Measurements from ENCODE around the gene FBXL20. TPM values are rescaled to one million over a fixed set of nuclear protein-coding genes. Genes with fewer than 3 reads are reported as not detected.

FBXL20 gene
- polyA plus RNA-seq, 1 experiment: 5.7 TPM

- POLR2A ChIA-PET: interaction anchor here (0.6 to 0.7 kb wide), 2 partner anchors 150 to 160 kb away, joined by 3 to 7 read pairs; no protein-coding TSS in a partner anchor
- H3K4me3 ChIP-seq (ENCODE audit: low read depth, low read length): no peak overlapping the region
- CTCF ChIA-PET: interaction anchor here (0.5 to 2.2 kb wide), 15 partner anchors 12 to 350 kb away, joined by 3 to 8 read pairs (median 5); no protein-coding TSS in a partner anchor
- H3K27ac ChIP-seq (ENCODE audit: low read depth, low read length): no peak overlapping the region
- no peaks in the 10 kb centered on the region for H3K9me3 ChIP-seq (ENCODE audit: control insufficient read depth, insufficient read depth, low read length)
- no peaks in the 10 kb centered on the region for H3K27me3 ChIP-seq (ENCODE audit: control insufficient read depth, insufficient read depth, low read length)
- DNase-seq (ENCODE audit: low read depth, low spot score): peak; percentile 7
- TF ChIP-seq, protein P1, sequence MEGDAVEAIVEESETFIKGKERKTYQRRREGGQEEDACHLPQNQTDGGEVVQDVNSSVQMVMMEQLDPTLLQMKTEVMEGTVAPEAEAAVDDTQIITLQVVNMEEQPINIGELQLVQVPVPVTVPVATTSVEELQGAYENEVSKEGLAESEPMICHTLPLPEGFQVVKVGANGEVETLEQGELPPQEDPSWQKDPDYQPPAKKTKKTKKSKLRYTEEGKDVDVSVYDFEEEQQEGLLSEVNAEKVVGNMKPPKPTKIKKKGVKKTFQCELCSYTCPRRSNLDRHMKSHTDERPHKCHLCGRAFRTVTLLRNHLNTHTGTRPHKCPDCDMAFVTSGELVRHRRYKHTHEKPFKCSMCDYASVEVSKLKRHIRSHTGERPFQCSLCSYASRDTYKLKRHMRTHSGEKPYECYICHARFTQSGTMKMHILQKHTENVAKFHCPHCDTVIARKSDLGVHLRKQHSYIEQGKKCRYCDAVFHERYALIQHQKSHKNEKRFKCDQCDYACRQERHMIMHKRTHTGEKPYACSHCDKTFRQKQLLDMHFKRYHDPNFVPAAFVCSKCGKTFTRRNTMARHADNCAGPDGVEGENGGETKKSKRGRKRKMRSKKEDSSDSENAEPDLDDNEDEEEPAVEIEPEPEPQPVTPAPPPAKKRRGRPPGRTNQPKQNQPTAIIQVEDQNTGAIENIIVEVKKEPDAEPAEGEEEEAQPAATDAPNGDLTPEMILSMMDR (IDR thresholded peaks at IDR 0.05; ENCODE audit: low read depth, low read length): no peak
Measured at GRCh38 chr17:39271546-39271945, 129.9 kb downstream of the FBXL20 start.

DNA sequence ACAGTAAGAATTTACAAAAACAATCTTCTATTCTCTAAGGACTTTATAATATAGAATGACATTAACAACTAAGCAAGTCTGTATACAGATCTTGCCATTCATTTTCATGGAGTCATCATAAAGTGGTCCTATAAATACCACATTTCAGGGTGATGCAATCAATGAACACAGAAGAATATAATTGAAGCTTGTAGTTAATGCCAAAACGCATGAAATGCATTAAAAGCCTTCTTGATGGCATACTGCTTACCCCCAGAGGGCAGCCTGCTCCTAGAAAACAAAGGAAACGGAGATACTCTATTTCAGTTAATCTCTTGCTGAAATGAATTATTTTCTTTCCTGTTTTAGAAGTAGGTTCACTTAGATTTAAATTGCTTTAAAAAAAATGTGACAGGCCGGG, 130.5 kb downstream of the FBXL20 start:
- Histone ChIP-seq H3K4me3 (ENCODE audit: low read depth, low read length) (no peak overlapping the region), H3K27me3 (ENCODE audit: control insufficient read depth, insufficient read depth, low read length) (no peaks in the 10 kb centered on the region), H3K9me3 (ENCODE audit: control insufficient read depth, insufficient read depth, low read length) (no peaks in the 10 kb centered on the region), H3K27ac (ENCODE audit: low read depth, low read length) (no peak overlapping the region)
- ChIA-PET CTCF (interaction anchor here (0.6 to 2.2 kb wide), 29 partner anchors 8 to 351 kb away, joined by 3 to 11 read pairs (median 5); partner anchors contain the start of gene CDK12), POLR2A (interaction anchor here (0.6 kb wide), 1 partner anchor 160 kb away, joined by 3 read pairs; no protein-coding TSS in a partner anchor)
- peak; percentile 29 for DNase-seq (ENCODE audit: low read depth, low spot score)
- TF ChIP-seq, protein P1 (IDR thresholded peaks at IDR 0.05; ENCODE audit: low read depth, low read length): peak; percentile 72

GRCh38 chr17:39264119-39264518, 137.3 kb downstream of the FBXL20 start:
- no peak for DNase-seq (ENCODE audit: low read depth, low spot score)
- TF ChIP-seq, protein P1 (IDR thresholded peaks at IDR 0.05; ENCODE audit: low read depth, low read length): no peak
- ChIA-PET CTCF (interaction anchor here (1.0 to 1.1 kb wide), 3 partner anchors 20 to 360 kb away, joined by 3 read pairs; no protein-coding TSS in a partner anchor), POLR2A (no interaction called here)
- Histone ChIP-seq H3K9me3 (ENCODE audit: control insufficient read depth, insufficient read depth, low read length) (no peaks in the 10 kb centered on the region), H3K27ac (ENCODE audit: low read depth, low read length) (no peak overlapping the region), H3K4me3 (ENCODE audit: low read depth, low read length) (no peak overlapping the region), H3K27me3 (ENCODE audit: control insufficient read depth, insufficient read depth, low read length) (no peaks in the 10 kb centered on the region)

GRCh38 chr17:39261286-39261685, 140.1 kb downstream of the FBXL20 start:
- Histone ChIP-seq H3K9me3 (ENCODE audit: control insufficient read depth, insufficient read depth, low read length) (no peaks in the 10 kb centered on the region), H3K27me3 (ENCODE audit: control insufficient read depth, insufficient read depth, low read length) (no peaks in the 10 kb centered on the region), H3K4me3 (ENCODE audit: low read depth, low read length) (no peak overlapping the region), H3K27ac (ENCODE audit: low read depth, low read length) (no peak overlapping the region)
- POLR2A ChIA-PET: no interaction called here
- no peak for DNase-seq (ENCODE audit: low read depth, low spot score)
- TF ChIP-seq, protein P1 (IDR thresholded peaks at IDR 0.05; ENCODE audit: low read depth, low read length): 0 out of 2 replicates have a peak, but pooled peaks have one; percentile 17
- CTCF ChIA-PET: no interaction called here

DNA sequence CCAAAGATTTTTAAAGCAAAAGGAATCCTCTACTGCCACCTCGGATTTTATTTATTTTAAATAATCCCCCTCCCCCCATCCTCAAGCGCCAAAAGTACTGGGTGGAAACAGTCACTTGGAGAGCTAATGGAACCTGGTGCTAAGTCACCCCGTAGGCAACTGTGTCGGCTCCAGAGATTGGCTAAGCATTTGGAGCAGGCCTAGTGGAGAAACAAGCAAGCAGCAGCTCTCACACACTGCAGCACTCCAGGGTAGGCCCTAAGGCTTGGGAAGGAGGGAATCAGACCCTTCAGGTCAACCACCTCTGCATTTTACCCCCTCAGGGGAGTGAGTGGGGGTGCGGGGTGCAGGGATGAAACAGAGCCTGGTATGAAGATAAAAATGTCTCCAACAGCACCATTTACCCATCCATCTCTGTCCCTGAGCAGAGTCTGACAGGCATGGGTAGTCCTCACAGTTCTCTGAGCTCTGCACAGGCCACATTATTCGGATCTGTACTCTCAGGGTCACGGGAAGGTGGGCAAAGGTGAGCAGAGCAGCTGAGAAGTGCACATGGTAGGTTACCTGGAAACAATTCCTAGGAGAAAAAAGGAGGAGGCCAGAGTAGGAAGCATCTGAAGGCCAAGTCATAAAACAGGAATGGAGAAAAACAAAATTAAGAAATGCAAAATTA, 148.5 kb downstream of the FBXL20 start:
- TF ChIP-seq, protein P1 (IDR thresholded peaks at IDR 0.05; ENCODE audit: low read depth, low read length): 0 out of 2 replicates have a peak, but pooled peaks have one; percentile 2

More for the DNA sequence above, 148.5 kb downstream of the FBXL20 start:
- no peak overlapping the region for H3K27ac ChIP-seq (ENCODE audit: low read depth, low read length)
- no peak overlapping the region for H3K4me3 ChIP-seq (ENCODE audit: low read depth, low read length)
- H3K9me3 ChIP-seq (ENCODE audit: control insufficient read depth, insufficient read depth, low read length): no peaks in the 10 kb centered on the region
- no peaks in the 10 kb centered on the region for H3K27me3 ChIP-seq (ENCODE audit: control insufficient read depth, insufficient read depth, low read length)
- ChIA-PET POLR2A (no interaction called here), CTCF (interaction anchor here (0.7 to 2.2 kb wide), 3 partner anchors 9 to 88 kb away, joined by 5 to 12 read pairs (median 8); no protein-coding TSS in a partner anchor)
- DNase-seq (ENCODE audit: low read depth, low spot score): no peak

Data from AG04450 (cell line).